HEK293 (cell line): Measurements from ENCODE around the gene MTRF1L.

Experiments
- CTCF ChIA-PET: fragments of 350-600 bp; formaldehyde crosslinking; extraction: SDS; loops from one replicate; lab custom pipeline; 2021; ENCODE audit warnings: antibody characterized with exemption; lab: Yijun Ruan, JAX
- POLR2A ChIA-PET: fragments of 300-600 bp; formaldehyde crosslinking; extraction: SDS; loops from one replicate; lab custom pipeline; 2020; ENCODE audit warnings: antibody characterized with exemption, inconsistent platforms; lab: Yijun Ruan, JAX
- H3K27ac ChIP-seq: fragments of 200-500 bp; sonication (Bioruptor generic); 2 replicates; pipeline ENCODE4 v1.5.1; 2014; ENCODE audit warnings: low read depth, low read length, control low read depth, inconsistent platforms; ENCODE audit errors: extremely low read depth
- H3K36me3 ChIP-seq, 2 experiments: fragments of 200-500 bp in 1 of 2; sonication (Bioruptor generic) in 1 of 2; 1 replicate in 1 of 2; 2 replicates in 1 of 2; pipeline ENCODE4 v1.5.1; 2014 to 2017; ENCODE audit warnings: inconsistent platforms in 2 of 2, low read length in 2 of 2; ENCODE audit not compliant: control insufficient read depth in 2 of 2, insufficient read depth in 1 of 2
- H3K4me1 ChIP-seq: fragments of 200-500 bp; sonication (Bioruptor generic); 2 replicates; pipeline ENCODE4 v1.5.1; 2014; ENCODE audit warnings: mild to moderate bottlenecking, low read length, inconsistent platforms; ENCODE audit not compliant: control insufficient read depth, insufficient read depth
- H3K4me3 ChIP-seq: 2 replicates; pipeline ENCODE4 v1.5.1; 2011; ENCODE audit warnings: low read depth, mild to moderate bottlenecking, control low read depth, low read length, moderate library complexity
- H3K9me3 ChIP-seq: fragments of 200-500 bp; sonication (Bioruptor generic); 2 replicates; pipeline ENCODE4 v1.5.1; 2014; ENCODE audit warnings: low read depth, low read length, inconsistent platforms; ENCODE audit not compliant: control insufficient read depth, insufficient read depth
- BCL11A ChIP-seq: fragments of 450-650 bp; formaldehyde crosslinking; IDR thresholded peaks from 2 replicates; pipeline ENCODE4 v1.5.1; 2016; ENCODE audit warnings: low read depth, missing biosample characterization, missing genetic modification characterization
- GLI2 ChIP-seq: fragments of 450-650 bp; formaldehyde crosslinking; IDR thresholded peaks from 2 replicates; pipeline ENCODE4; 2017; ENCODE audit warnings: missing biosample characterization, missing genetic modification characterization, low read depth, borderline replicate concordance
- HOXC10 ChIP-seq: sonication (generic); formaldehyde crosslinking; IDR thresholded peaks from 2 replicates; pipeline ENCODE4 v1.8.1; 2023; ENCODE audit warnings: mild to moderate bottlenecking, missing genetic modification reagents
- KLF10 ChIP-seq: fragments of 450-650 bp; IDR thresholded peaks from 2 replicates; pipeline ENCODE4 v1.5.1; 2018; ENCODE audit warnings: missing biosample characterization, mild to moderate bottlenecking, missing genetic modification characterization
- SCRT2 ChIP-seq: fragments of 450-650 bp; formaldehyde crosslinking; IDR thresholded peaks from 2 replicates; pipeline ENCODE4 v1.5.1; 2016; ENCODE audit warnings: missing biosample characterization, missing genetic modification characterization
- WT1 ChIP-seq: fragments of 450-650 bp; formaldehyde crosslinking; IDR thresholded peaks from 2 replicates; pipeline ENCODE4 v1.5.1; 2016; ENCODE audit warnings: missing biosample characterization, missing genetic modification characterization
- ZBTB48 ChIP-seq: fragments of 450-650 bp; formaldehyde crosslinking; IDR thresholded peaks from 2 replicates; pipeline ENCODE4 v1.5.1; 2016; ENCODE audit warnings: missing biosample characterization, missing genetic modification characterization
- ZBTB8A ChIP-seq: fragments of 450-650 bp; formaldehyde crosslinking; IDR thresholded peaks from 2 replicates; pipeline ENCODE4 v1.5.1; 2016; ENCODE audit warnings: missing biosample characterization, missing genetic modification characterization
- ZFP41 ChIP-seq: fragments of 450-650 bp; formaldehyde crosslinking; IDR thresholded peaks from 2 replicates; pipeline ENCODE4 v1.5.1; 2016; ENCODE audit warnings: missing biosample characterization, missing genetic modification characterization, borderline replicate concordance
- ZNF138 ChIP-seq: fragments of 450-650 bp; formaldehyde crosslinking; IDR thresholded peaks from 2 replicates; pipeline ENCODE4 v1.5.1; 2016; ENCODE audit warnings: missing biosample characterization, missing genetic modification characterization, borderline replicate concordance
- ZNF16 ChIP-seq: fragments of 450-650 bp; formaldehyde crosslinking; IDR thresholded peaks from 2 replicates; pipeline ENCODE4 v1.5.1; 2016; ENCODE audit warnings: low read depth, missing biosample characterization, missing genetic modification characterization
- ZNF335 ChIP-seq: fragments of 450-650 bp; formaldehyde crosslinking; conservative IDR thresholded peaks from 2 replicates; pipeline ENCODE4 v1.5.1; 2016; ENCODE audit warnings: missing biosample characterization, missing genetic modification characterization
- ZNF341 ChIP-seq: fragments of 450-650 bp; formaldehyde crosslinking; IDR thresholded peaks from 2 replicates; pipeline ENCODE4; 2016; ENCODE audit warnings: low read depth, missing biosample characterization, missing genetic modification characterization
- ZNF350 ChIP-seq: fragments of 450-650 bp; formaldehyde crosslinking; IDR thresholded peaks from 2 replicates; pipeline ENCODE4 v1.5.0; 2017; ENCODE audit warnings: missing biosample characterization, mild to moderate bottlenecking, missing genetic modification characterization
- ZNF354C ChIP-seq: fragments of 450-650 bp; formaldehyde crosslinking; IDR thresholded peaks from 2 replicates; pipeline ENCODE4 v1.5.1; 2016; ENCODE audit warnings: missing biosample characterization, missing genetic modification characterization, low read depth, borderline replicate concordance
- ZNF660 ChIP-seq: fragments of 450-650 bp; IDR thresholded peaks from 2 replicates; pipeline ENCODE4 v1.5.1; 2018; ENCODE audit warnings: missing biosample characterization, mild to moderate bottlenecking, missing genetic modification characterization
- ZNF664 ChIP-seq: fragments of 450-650 bp; formaldehyde crosslinking; IDR thresholded peaks from 2 replicates; pipeline ENCODE4 v1.5.1; 2016; ENCODE audit warnings: missing biosample characterization, missing genetic modification characterization
- ZNF701 ChIP-seq: fragments of 450-650 bp; formaldehyde crosslinking; IDR thresholded peaks from 2 replicates; pipeline ENCODE4 v1.5.1; 2016; ENCODE audit warnings: missing biosample characterization, missing genetic modification characterization
- ZXDB ChIP-seq: fragments of 450-650 bp; formaldehyde crosslinking; IDR thresholded peaks from 2 replicates; pipeline ENCODE4 v1.5.1; 2016; ENCODE audit warnings: missing biosample characterization, missing genetic modification characterization
- TF ChIP-seq, protein P1 (sequence below): fragments of 450-650 bp; IDR thresholded peaks from 2 replicates; pipeline ENCODE4 v1.5.1; 2018; ENCODE audit warnings: missing biosample characterization, mild to moderate bottlenecking, missing genetic modification characterization
- TF ChIP-seq, protein P2 (sequence below): sonication (generic); formaldehyde crosslinking; IDR thresholded peaks from 2 replicates; pipeline ENCODE4 v1.8.1; 2022; ENCODE audit warnings: mild to moderate bottlenecking, moderate library complexity, missing genetic modification reagents
- TF ChIP-seq, protein P3 (sequence below): fragments of 450-650 bp; formaldehyde crosslinking; optimal IDR thresholded peaks from 2 replicates; pipeline ENCODE3; 2016; ENCODE audit warnings: missing biosample characterization, mild to moderate bottlenecking, missing genetic modification characterization
- TF ChIP-seq, protein P4 (sequence below): fragments of 450-650 bp; formaldehyde crosslinking; conservative IDR thresholded peaks from 2 replicates; pipeline ENCODE4 v1.5.1; 2016; ENCODE audit warnings: low read depth, missing biosample characterization, missing genetic modification characterization
- TF ChIP-seq, protein P5 (sequence below): fragments of 450-650 bp; formaldehyde crosslinking; IDR thresholded peaks from 2 replicates; pipeline ENCODE4 v1.5.1; 2016; ENCODE audit warnings: missing biosample characterization, missing genetic modification characterization, low read depth
- TF ChIP-seq, protein P6 (sequence below): fragments of 450-650 bp; formaldehyde crosslinking; IDR thresholded peaks from 2 replicates; pipeline ENCODE4 v1.5.1; 2016; ENCODE audit warnings: missing biosample characterization, missing genetic modification characterization

MTRF1L gene

DNA sequence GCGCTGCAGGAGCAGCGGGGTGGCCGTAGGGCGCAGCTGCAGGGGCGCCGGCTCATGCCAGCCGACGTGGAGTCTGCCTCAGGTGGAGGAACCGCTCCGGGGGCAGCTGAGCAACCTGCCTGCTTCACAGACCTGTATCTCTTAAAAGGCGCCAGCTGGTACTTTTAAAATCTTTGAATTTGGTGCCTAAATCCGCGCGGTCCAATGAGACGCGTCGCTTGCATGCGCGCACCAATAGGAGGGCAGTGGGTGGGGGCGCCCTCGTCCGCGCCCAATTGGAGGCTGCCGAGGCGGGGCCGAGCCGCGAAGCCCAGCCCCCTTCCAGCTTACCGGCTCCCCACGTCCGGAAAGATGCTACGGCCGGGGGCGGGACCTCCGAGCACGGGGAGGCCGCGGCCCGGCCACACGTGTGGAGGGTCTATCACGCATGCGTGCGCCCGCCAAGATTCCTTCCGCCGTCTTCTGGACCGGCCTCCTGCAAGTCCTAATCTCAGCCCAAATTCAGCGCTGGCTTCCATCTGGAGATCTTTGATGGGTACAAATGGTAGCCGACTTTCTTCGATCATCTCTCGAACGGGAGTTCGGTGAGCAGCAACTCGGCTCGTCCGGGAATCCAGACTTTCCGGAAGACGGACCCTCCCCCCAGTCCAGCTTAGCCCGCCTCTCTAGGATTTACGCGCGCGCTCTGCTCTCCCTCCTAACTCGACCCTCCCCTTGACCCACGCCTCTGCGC is 19.4 kb downstream of the MTRF1L start, which contains the start of gene FBXO5:
Gene FBXO5 (minus strand): TSS at position 138 of the 733 bp plus-strand sequence. CDS start 82 bp downstream, at position 56.
- H3K36me3 ChIP-seq: peaks cover 5 to 52% of the 10 kb centered on the region in 2 experiments
- TF ChIP-seq, protein P1, sequence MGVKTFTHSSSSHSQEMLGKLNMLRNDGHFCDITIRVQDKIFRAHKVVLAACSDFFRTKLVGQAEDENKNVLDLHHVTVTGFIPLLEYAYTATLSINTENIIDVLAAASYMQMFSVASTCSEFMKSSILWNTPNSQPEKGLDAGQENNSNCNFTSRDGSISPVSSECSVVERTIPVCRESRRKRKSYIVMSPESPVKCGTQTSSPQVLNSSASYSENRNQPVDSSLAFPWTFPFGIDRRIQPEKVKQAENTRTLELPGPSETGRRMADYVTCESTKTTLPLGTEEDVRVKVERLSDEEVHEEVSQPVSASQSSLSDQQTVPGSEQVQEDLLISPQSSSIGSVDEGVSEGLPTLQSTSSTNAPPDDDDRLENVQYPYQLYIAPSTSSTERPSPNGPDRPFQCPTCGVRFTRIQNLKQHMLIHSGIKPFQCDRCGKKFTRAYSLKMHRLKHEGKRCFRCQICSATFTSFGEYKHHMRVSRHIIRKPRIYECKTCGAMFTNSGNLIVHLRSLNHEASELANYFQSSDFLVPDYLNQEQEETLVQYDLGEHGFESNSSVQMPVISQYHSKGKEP (tag by site-specific recombination): no peak
- TF ChIP-seq ZNF664 (no peak), SCRT2 (tag by site-specific recombination) (peak; percentile 90), ZNF16 (tag by site-specific recombination) (no peak), ZNF350 (tag by site-specific recombination) (peak; percentile 80), ZBTB48 (tag by site-specific recombination) (no peak), KLF10 (peak; percentile 75; the same call in 1 of the 2 replicates), HOXC10 (peak; percentile 39; the same call in 1 of the 2 replicates), ZNF341 (tag by site-specific recombination) (peak; percentile 81), ZBTB8A (tag by site-specific recombination) (peak; percentile 76), BCL11A (tag by site-specific recombination) (0 out of 2 replicates have a peak, but pooled peaks have one; percentile 11), WT1 (tag by site-specific recombination) (peak; percentile 36; the same call in 1 of the 2 replicates), ZNF335 (tag by site-specific recombination) (peak; percentile 65), ZNF354C (tag by site-specific recombination) (no peak), GLI2 (tag by site-specific recombination) (no peak), ZNF701 (no peak), ZNF138 (tag by site-specific recombination) (no peak), ZNF660 (tag by site-specific recombination) (peak; percentile 20; the same call in 1 of the 2 replicates), ZFP41 (tag by site-specific recombination) (no peak), ZXDB (tag by site-specific recombination) (peak; percentile 53; the same call in 1 of the 2 replicates)
- TF ChIP-seq, protein P2, sequence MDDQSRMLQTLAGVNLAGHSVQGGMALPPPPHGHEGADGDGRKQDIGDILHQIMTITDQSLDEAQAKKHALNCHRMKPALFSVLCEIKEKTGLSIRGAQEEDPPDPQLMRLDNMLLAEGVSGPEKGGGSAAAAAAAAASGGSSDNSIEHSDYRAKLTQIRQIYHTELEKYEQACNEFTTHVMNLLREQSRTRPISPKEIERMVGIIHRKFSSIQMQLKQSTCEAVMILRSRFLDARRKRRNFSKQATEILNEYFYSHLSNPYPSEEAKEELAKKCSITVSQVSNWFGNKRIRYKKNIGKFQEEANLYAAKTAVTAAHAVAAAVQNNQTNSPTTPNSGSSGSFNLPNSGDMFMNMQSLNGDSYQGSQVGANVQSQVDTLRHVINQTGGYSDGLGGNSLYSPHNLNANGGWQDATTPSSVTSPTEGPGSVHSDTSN (CRISPR knock-in tag): peak; percentile 72; the same call in 1 of the 2 replicates
- TF ChIP-seq, protein P3, sequence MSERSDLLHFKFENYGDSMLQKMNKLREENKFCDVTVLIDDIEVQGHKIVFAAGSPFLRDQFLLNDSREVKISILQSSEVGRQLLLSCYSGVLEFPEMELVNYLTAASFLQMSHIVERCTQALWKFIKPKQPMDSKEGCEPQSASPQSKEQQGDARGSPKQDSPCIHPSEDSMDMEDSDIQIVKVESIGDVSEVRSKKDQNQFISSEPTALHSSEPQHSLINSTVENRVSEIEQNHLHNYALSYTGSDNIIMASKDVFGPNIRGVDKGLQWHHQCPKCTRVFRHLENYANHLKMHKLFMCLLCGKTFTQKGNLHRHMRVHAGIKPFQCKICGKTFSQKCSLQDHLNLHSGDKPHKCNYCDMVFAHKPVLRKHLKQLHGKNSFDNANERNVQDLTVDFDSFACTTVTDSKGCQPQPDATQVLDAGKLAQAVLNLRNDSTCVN: peak; percentile 67
- TF ChIP-seq, protein P4, sequence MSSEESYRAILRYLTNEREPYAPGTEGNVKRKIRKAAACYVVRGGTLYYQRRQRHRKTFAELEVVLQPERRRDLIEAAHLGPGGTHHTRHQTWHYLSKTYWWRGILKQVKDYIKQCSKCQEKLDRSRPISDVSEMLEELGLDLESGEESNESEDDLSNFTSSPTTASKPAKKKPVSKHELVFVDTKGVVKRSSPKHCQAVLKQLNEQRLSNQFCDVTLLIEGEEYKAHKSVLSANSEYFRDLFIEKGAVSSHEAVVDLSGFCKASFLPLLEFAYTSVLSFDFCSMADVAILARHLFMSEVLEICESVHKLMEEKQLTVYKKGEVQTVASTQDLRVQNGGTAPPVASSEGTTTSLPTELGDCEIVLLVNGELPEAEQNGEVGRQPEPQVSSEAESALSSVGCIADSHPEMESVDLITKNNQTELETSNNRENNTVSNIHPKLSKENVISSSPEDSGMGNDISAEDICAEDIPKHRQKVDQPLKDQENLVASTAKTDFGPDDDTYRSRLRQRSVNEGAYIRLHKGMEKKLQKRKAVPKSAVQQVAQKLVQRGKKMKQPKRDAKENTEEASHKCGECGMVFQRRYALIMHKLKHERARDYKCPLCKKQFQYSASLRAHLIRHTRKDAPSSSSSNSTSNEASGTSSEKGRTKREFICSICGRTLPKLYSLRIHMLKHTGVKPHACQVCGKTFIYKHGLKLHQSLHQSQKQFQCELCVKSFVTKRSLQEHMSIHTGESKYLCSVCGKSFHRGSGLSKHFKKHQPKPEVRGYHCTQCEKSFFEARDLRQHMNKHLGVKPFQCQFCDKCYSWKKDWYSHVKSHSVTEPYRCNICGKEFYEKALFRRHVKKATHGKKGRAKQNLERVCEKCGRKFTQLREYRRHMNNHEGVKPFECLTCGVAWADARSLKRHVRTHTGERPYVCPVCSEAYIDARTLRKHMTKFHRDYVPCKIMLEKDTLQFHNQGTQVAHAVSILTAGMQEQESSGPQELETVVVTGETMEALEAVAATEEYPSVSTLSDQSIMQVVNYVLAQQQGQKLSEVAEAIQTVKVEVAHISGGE (tag by site-specific recombination): peak; percentile 56
- TF ChIP-seq, protein P5, sequence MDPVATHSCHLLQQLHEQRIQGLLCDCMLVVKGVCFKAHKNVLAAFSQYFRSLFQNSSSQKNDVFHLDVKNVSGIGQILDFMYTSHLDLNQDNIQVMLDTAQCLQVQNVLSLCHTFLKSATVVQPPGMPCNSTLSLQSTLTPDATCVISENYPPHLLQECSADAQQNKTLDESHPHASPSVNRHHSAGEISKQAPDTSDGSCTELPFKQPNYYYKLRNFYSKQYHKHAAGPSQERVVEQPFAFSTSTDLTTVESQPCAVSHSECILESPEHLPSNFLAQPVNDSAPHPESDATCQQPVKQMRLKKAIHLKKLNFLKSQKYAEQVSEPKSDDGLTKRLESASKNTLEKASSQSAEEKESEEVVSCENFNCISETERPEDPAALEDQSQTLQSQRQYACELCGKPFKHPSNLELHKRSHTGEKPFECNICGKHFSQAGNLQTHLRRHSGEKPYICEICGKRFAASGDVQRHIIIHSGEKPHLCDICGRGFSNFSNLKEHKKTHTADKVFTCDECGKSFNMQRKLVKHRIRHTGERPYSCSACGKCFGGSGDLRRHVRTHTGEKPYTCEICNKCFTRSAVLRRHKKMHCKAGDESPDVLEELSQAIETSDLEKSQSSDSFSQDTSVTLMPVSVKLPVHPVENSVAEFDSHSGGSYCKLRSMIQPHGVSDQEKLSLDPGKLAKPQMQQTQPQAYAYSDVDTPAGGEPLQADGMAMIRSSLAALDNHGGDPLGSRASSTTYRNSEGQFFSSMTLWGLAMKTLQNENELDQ (tag by site-specific recombination): no peak
- TF ChIP-seq, protein P6, sequence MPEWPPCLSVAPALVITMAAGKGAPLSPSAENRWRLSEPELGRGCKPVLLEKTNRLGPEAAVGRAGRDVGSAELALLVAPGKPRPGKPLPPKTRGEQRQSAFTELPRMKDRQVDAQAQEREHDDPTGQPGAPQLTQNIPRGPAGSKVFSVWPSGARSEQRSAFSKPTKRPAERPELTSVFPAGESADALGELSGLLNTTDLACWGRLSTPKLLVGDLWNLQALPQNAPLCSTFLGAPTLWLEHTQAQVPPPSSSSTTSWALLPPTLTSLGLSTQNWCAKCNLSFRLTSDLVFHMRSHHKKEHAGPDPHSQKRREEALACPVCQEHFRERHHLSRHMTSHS (tag by site-specific recombination): no peak

More for the DNA sequence above, 19.4 kb downstream of the MTRF1L start, which contains the start of gene FBXO5:
- Histone ChIP-seq H3K9me3 (no peaks in the 10 kb centered on the region), H3K4me3 (peak within 1 kb of the TSS; percentile 100), H3K27ac (peak within 1 kb of the TSS; percentile 96), H3K4me1 (peaks cover 3% of the 10 kb centered on the region; the same call in 1 of the 2 replicates)
- ChIA-PET CTCF (interaction anchor here (0.7 to 0.9 kb wide), 2 partner anchors 18 to 715 kb away, joined by 3 read pairs; no protein-coding TSS in a partner anchor), POLR2A (interaction anchor here (0.6 to 1.9 kb wide), 18 partner anchors 9 to 498 kb away, joined by 3 to 55 read pairs (median 4); partner anchors contain the start of genes MTRF1L and RGS17)
